ENCODE results near the gene PRKCH. TPM values are rescaled to one million over a fixed set of nuclear protein-coding genes. Genes with fewer than 3 reads are reported as not detected.
"Not testable (repeated sequence)": the region's sequence is repeated elsewhere in the genome, so short reads cannot be mapped to it uniquely, and the experiment has no call there.

The PRKCH gene
- total RNA-seq, 1 experiment from 2014 or later, result 6.8 TPM

- no peaks in the 10 kb centered on the region for H3K27me3 ChIP-seq
- no peak overlapping the region for H3K4me3 ChIP-seq
- no peaks in the 10 kb centered on the region for H3K9me3 ChIP-seq (replicated peaks)
- no peak overlapping the region for H3K27ac ChIP-seq
- DNase-seq, result no peak
- no peaks in the 10 kb centered on the region for H3K36me3 ChIP-seq
- H3K4me1 ChIP-seq, result no peaks in the 10 kb centered on the region
Measured at GRCh38 chr14:61296151-61296550, 25.2 kb upstream of the PRKCH start.

GRCh38 chr14:61296719-61297502 lies 24.5 kb upstream of the PRKCH start:
- Histone ChIP-seq H3K4me1 (no peaks in the 10 kb centered on the region), H3K27me3 (no peaks in the 10 kb centered on the region), H3K36me3 (no peaks in the 10 kb centered on the region), H3K27ac (no peak overlapping the region), H3K9me3 (replicated peaks) (no peaks in the 10 kb centered on the region), H3K4me3 (no peak overlapping the region)
- DNase-seq, result peak in 1 of 2 experiments; percentile 51

GRCh38 chr14:61297581-61297980 lies 23.8 kb upstream of the PRKCH start:
- Histone ChIP-seq H3K9me3 (replicated peaks) (no peaks in the 10 kb centered on the region), H3K27ac (no peak overlapping the region), H3K27me3 (no peaks in the 10 kb centered on the region), H3K4me3 (no peak overlapping the region), H3K4me1 (no peaks in the 10 kb centered on the region), H3K36me3 (no peaks in the 10 kb centered on the region)
- DNase-seq, result no peak

GRCh38 chr14:61298824-61299223 lies 22.6 kb upstream of the PRKCH start:
- Histone ChIP-seq H3K27me3 (no peaks in the 10 kb centered on the region), H3K27ac (no peak overlapping the region), H3K4me3 (no peak overlapping the region), H3K9me3 (replicated peaks) (no peaks in the 10 kb centered on the region), H3K4me1 (no peaks in the 10 kb centered on the region), H3K36me3 (no peaks in the 10 kb centered on the region)
- no peak for DNase-seq

GRCh38 chr14:61300209-61300608 lies 21.2 kb upstream of the PRKCH start:
- no peak overlapping the region for H3K27ac ChIP-seq
- no peaks in the 10 kb centered on the region for H3K4me1 ChIP-seq
- no peak for DNase-seq
- H3K9me3 ChIP-seq (replicated peaks), result no peaks in the 10 kb centered on the region
- H3K27me3 ChIP-seq, result no peaks in the 10 kb centered on the region
- H3K4me3 ChIP-seq, result no peak overlapping the region
- no peaks in the 10 kb centered on the region for H3K36me3 ChIP-seq

- no peaks in the 10 kb centered on the region for H3K36me3 ChIP-seq
- no peaks in the 10 kb centered on the region for H3K4me1 ChIP-seq
- H3K4me3 ChIP-seq, result no peak overlapping the region
- no peak for DNase-seq
- H3K27ac ChIP-seq, result no peak overlapping the region
- no peaks in the 10 kb centered on the region for H3K9me3 ChIP-seq (replicated peaks)
- no peaks in the 10 kb centered on the region for H3K27me3 ChIP-seq
Measured at GRCh38 chr14:61300754-61301153, 20.6 kb upstream of the PRKCH start.

GRCh38 chr14:61304688-61305087 lies 16.7 kb upstream of the PRKCH start:
- no peaks in the 10 kb centered on the region for H3K36me3 ChIP-seq
- H3K27ac ChIP-seq, result no peak overlapping the region
- no peak overlapping the region for H3K4me3 ChIP-seq
- no peaks in the 10 kb centered on the region for H3K9me3 ChIP-seq (replicated peaks)
- H3K27me3 ChIP-seq, result no peaks in the 10 kb centered on the region
- DNase-seq, result no peak
- no peaks in the 10 kb centered on the region for H3K4me1 ChIP-seq

GRCh38 chr14:61308198-61308597 lies 13.2 kb upstream of the PRKCH start:
- no peaks in the 10 kb centered on the region for H3K4me1 ChIP-seq
- no peaks in the 10 kb centered on the region for H3K27me3 ChIP-seq
- no peaks in the 10 kb centered on the region for H3K36me3 ChIP-seq
- H3K9me3 ChIP-seq (replicated peaks), result no peaks in the 10 kb centered on the region
- no peak for DNase-seq
- no peak overlapping the region for H3K27ac ChIP-seq
- no peak overlapping the region for H3K4me3 ChIP-seq

- not testable (repeated sequence) for H3K27ac ChIP-seq
Measured at GRCh38 chr14:61308701-61309100, 12.7 kb upstream of the PRKCH start.

GRCh38 chr14:61315313-61315712 lies 6.1 kb upstream of the PRKCH start:
- no peak for DNase-seq
- 0 out of 2 replicates have a peak, but pooled peaks cover 2% of the 10 kb centered on the region for H3K9me3 ChIP-seq (replicated peaks)
- H3K4me1 ChIP-seq, result no peaks in the 10 kb centered on the region
- H3K36me3 ChIP-seq, result no peaks in the 10 kb centered on the region
- no peaks in the 10 kb centered on the region for H3K27me3 ChIP-seq
- no peak overlapping the region for H3K27ac ChIP-seq
- H3K4me3 ChIP-seq, result no peak overlapping the region

More at GRCh38 chr14:61308701-61309100, 12.7 kb upstream of the PRKCH start:
- not testable (repeated sequence) for H3K36me3 ChIP-seq; H3K27me3 ChIP-seq; DNase-seq; H3K9me3 ChIP-seq (replicated peaks); H3K4me3 ChIP-seq; H3K4me1 ChIP-seq

GRCh38 chr14:61319086-61319485 lies 2.3 kb upstream of the PRKCH start:
- no peak overlapping the region for H3K27ac ChIP-seq
- no peaks in the 10 kb centered on the region for H3K4me1 ChIP-seq
- H3K9me3 ChIP-seq (replicated peaks), result 0 out of 2 replicates have a peak, but pooled peaks cover 2% of the 10 kb centered on the region
- no peaks in the 10 kb centered on the region for H3K27me3 ChIP-seq
- no peak for DNase-seq
- H3K4me3 ChIP-seq, result no peak overlapping the region
- H3K36me3 ChIP-seq, result no peaks in the 10 kb centered on the region

- Histone ChIP-seq H3K27me3 (no peaks in the 10 kb centered on the region), H3K4me1 (no peaks in the 10 kb centered on the region), H3K36me3 (no peaks in the 10 kb centered on the region), H3K27ac (no peak overlapping the region), H3K4me3 (no peak overlapping the region), H3K9me3 (replicated peaks) (0 out of 2 replicates have a peak, but pooled peaks cover 2% of the 10 kb centered on the region)
- no peak for DNase-seq
Measured at GRCh38 chr14:61319706-61320105, 1.7 kb upstream of the PRKCH start.

- H3K4me3 ChIP-seq; H3K27me3 ChIP-seq; H3K4me1 ChIP-seq; H3K9me3 ChIP-seq (replicated peaks); H3K27ac ChIP-seq; H3K36me3 ChIP-seq; DNase-seq: not testable (repeated sequence)
Measured at GRCh38 chr14:61320170-61320569, 1.2 kb upstream of the PRKCH start.

GRCh38 chr14:61320806-61321384 lies 484 bp upstream of the PRKCH start:
- no peak for DNase-seq
- Histone ChIP-seq H3K4me1 (no peaks in the 10 kb centered on the region), H3K9me3 (replicated peaks) (0 out of 2 replicates have a peak, but pooled peaks cover 3% of the 10 kb centered on the region), H3K36me3 (no peaks in the 10 kb centered on the region), H3K4me3 (no peak overlapping the region), H3K27me3 (no peaks in the 10 kb centered on the region), H3K27ac (no peak overlapping the region)

- Histone ChIP-seq H3K27ac (no peak overlapping the region), H3K27me3 (no peaks in the 10 kb centered on the region), H3K4me3 (no peak overlapping the region), H3K4me1 (no peaks in the 10 kb centered on the region), H3K9me3 (replicated peaks) (0 out of 2 replicates have a peak, but pooled peaks cover 3% of the 10 kb centered on the region), H3K36me3 (no peaks in the 10 kb centered on the region)
- no peak for DNase-seq
Measured at GRCh38 chr14:61322011-61322798, 826 bp downstream of the PRKCH start.

Data from SJCRH30 (cell line).